Osteoblast (primary cell): ENCODE results near the gene SHISA9. TPM values are rescaled to one million over a fixed set of nuclear protein-coding genes. Genes with fewer than 3 reads are reported as not detected.

ENCODE experiments used
- DNase-seq: peaks from one replicate; pipeline ENCODE4 v3.0.0; 2011; ENCODE audit warnings: low spot score, mixed read lengths; ENCODE audit not compliant: insufficient read length; ENCODE audit errors: missing footprints
- H2AFZ ChIP-seq: 2 replicates; pipeline ENCODE4 v1.6.0; 2011; ENCODE audit warnings: mild to moderate bottlenecking, low read length
- H3K27ac ChIP-seq: 2 replicates; pipeline ENCODE4 v1.5.1; 2011; ENCODE audit warnings: mild to moderate bottlenecking, low read depth, low read length, moderate library complexity
- H3K27me3 ChIP-seq: 2 replicates; pipeline ENCODE4 v1.6.0; 2012; ENCODE audit warnings: mild to moderate bottlenecking, control low read depth, inconsistent platforms, low read length, moderate library complexity; ENCODE audit not compliant: insufficient read depth
- H3K36me3 ChIP-seq: 2 replicates; pipeline ENCODE4 v1.5.1; 2011; ENCODE audit warnings: mild to moderate bottlenecking, low read length, control low read depth, moderate library complexity; ENCODE audit not compliant: insufficient read depth
- H3K4me1 ChIP-seq: 2 replicates; pipeline ENCODE4 v1.5.1; 2011; ENCODE audit warnings: mild to moderate bottlenecking, low read length, control low read depth, moderate library complexity; ENCODE audit not compliant: insufficient read depth
- H3K4me2 ChIP-seq: 2 replicates; pipeline ENCODE4 v1.6.0; 2011; ENCODE audit warnings: mild to moderate bottlenecking, low read length; ENCODE audit not compliant: insufficient read depth
- H3K4me3 ChIP-seq: fragments of 200-600 bp; sonication (generic); 3 replicates; pipeline ENCODE4 v1.5.1; 2012; ENCODE audit warnings: mild to moderate bottlenecking, low read length, inconsistent platforms; ENCODE audit not compliant: insufficient read depth
- H3K79me2 ChIP-seq: 2 replicates; pipeline ENCODE4 v1.6.0; 2012; ENCODE audit warnings: mild to moderate bottlenecking, low read length, control low read depth, inconsistent platforms; ENCODE audit not compliant: insufficient read depth
- H3K9me3 ChIP-seq: 2 replicates; pipeline ENCODE4 v1.5.1; 2011; ENCODE audit warnings: low read depth, low read length, control low read depth
- H4K20me1 ChIP-seq: 2 replicates; pipeline ENCODE4 v1.6.0; 2012; ENCODE audit warnings: mild to moderate bottlenecking, low read length, control low read depth; ENCODE audit not compliant: insufficient read depth
- total RNA-seq: library from RNA; depleted of rRNA; stranded (reverse); fragments of >200 nt; gene quantifications from 2 replicates; pipeline ENCODE4 v1.2.3, GENCODE V29; 2012
- TF ChIP-seq, protein P1 (sequence below): IDR thresholded peaks from 2 replicates; pipeline ENCODE4 v1.5.1; 2011; ENCODE audit warnings: mild to moderate bottlenecking, low read depth, low read length, moderate library complexity; ENCODE audit errors: extremely low read depth

Gene SHISA9
- total RNA-seq, 1 donor = under 0.01 TPM

DNA sequence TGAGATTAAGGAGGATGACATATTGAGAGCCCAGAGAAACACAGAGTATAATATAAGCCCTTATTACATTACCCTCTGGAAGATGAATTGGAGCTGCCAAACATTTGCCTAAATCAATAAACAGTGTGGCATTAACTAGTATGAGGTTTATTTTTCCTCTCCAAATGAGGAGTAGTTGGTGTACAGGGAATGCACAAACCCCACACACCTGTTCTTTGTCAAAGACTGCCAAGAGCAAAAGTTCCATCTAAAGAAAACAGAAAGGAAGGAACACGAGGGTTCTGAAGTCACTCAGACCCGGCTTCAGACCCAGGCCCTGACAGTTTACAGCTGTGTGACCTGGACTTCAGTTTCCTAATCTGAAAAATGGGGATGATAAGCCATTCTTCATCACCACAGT is 138.1 kb downstream of the SHISA9 start:
- Histone ChIP-seq H3K9me3 (no peaks in the 10 kb centered on the region), H3K79me2 (no peaks in the 10 kb centered on the region), H4K20me1 (no peaks in the 10 kb centered on the region), H2AFZ (no peak overlapping the region), H3K4me1 (no peaks in the 10 kb centered on the region), H3K27me3 (no peaks in the 10 kb centered on the region), H3K27ac (no peak overlapping the region), H3K4me2 (no peak overlapping the region), H3K4me3 (no peak overlapping the region), H3K36me3 (no peaks in the 10 kb centered on the region)
- no peak for DNase-seq
- TF ChIP-seq, protein P1, sequence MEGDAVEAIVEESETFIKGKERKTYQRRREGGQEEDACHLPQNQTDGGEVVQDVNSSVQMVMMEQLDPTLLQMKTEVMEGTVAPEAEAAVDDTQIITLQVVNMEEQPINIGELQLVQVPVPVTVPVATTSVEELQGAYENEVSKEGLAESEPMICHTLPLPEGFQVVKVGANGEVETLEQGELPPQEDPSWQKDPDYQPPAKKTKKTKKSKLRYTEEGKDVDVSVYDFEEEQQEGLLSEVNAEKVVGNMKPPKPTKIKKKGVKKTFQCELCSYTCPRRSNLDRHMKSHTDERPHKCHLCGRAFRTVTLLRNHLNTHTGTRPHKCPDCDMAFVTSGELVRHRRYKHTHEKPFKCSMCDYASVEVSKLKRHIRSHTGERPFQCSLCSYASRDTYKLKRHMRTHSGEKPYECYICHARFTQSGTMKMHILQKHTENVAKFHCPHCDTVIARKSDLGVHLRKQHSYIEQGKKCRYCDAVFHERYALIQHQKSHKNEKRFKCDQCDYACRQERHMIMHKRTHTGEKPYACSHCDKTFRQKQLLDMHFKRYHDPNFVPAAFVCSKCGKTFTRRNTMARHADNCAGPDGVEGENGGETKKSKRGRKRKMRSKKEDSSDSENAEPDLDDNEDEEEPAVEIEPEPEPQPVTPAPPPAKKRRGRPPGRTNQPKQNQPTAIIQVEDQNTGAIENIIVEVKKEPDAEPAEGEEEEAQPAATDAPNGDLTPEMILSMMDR = no peak

DNA sequence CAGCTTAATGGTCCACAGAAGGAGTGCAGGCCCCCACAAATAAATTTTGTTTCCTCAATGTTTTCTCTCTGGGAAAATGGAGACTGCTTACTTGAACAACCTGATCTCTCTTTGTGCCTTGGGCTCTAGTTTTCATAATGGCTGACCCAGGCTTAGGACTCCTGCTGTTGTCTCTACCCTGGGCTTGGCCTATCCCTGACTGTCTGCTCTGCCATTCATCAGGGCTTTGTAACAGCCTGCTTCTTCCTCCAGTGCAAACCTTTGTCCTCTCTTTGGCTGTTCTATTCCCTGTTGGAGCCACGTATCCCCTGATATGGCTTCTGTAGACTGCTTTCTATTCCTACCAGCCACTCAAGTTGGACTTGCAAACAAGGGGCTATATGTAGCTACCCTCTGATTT is 139.8 kb downstream of the SHISA9 start:
- no peaks in the 10 kb centered on the region for H3K36me3 ChIP-seq
- H3K27ac ChIP-seq = no peak overlapping the region
- H3K9me3 ChIP-seq = no peaks in the 10 kb centered on the region
- DNase-seq = no peak
- H3K27me3 ChIP-seq = no peaks in the 10 kb centered on the region
- H2AFZ ChIP-seq = no peak overlapping the region
- H3K4me3 ChIP-seq = no peak overlapping the region
- H3K79me2 ChIP-seq = no peaks in the 10 kb centered on the region
- TF ChIP-seq, protein P1 = no peak
- no peak overlapping the region for H3K4me2 ChIP-seq
- no peaks in the 10 kb centered on the region for H4K20me1 ChIP-seq
- H3K4me1 ChIP-seq = no peaks in the 10 kb centered on the region

DNA sequence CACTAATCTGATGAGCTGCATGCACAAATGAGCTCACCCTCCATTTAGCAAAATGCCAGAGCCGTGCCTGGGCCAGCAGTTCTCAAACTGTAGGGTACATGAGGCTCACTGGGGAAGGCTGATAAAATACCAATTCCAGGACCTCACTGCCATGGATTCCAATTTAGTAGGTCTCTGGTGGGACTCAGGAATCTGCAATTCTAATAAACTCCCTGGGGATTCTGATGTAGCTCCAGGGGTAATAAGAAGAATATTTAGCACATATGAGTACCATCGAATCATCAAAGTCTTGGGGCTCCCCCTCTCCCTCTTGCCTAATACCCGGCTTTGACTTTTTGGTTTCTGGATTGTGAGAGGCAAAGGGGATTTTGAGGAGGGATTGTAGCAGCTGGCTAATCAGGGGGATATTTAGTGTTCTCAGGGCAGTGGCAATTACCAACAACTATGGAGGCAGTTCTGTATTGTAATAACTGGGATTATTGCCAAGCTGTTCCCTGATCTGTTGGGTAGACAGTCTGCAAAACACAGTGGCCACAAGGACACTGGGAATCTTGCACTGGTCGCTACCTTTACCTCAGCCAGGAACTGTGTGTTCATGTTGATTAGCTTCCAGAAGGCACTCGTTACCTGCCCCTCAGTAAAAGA is 140.4 kb downstream of the SHISA9 start:
- H3K27ac ChIP-seq = no peak overlapping the region
- H3K36me3 ChIP-seq = no peaks in the 10 kb centered on the region
- TF ChIP-seq, protein P1 = no peak
- H3K9me3 ChIP-seq = no peaks in the 10 kb centered on the region
- no peak for DNase-seq
- H3K27me3 ChIP-seq = no peaks in the 10 kb centered on the region
- no peak overlapping the region for H3K4me2 ChIP-seq
- H4K20me1 ChIP-seq = no peaks in the 10 kb centered on the region
- H3K79me2 ChIP-seq = no peaks in the 10 kb centered on the region
- no peak overlapping the region for H2AFZ ChIP-seq
- H3K4me3 ChIP-seq = no peak overlapping the region
- H3K4me1 ChIP-seq = no peaks in the 10 kb centered on the region

DNA sequence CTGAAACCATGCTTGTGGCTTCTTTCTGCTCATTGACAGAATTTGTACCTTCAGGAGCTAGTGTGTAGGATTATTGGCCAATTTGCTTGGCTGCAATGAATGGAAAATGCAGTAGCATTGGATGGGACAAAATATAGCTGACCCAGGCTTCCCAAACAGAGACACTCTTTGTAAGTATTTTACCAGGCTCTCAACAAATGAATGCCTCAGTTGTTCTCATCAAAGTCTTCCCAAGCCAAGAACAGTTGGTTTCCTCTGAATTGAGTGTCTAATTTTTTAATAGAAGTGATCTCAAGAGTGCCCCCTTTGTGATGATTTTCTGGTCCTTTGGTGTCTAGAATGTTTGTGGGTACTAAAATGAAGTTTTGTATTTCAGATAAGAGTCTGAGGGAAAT is 140.9 kb downstream of the SHISA9 start:
- Histone ChIP-seq H4K20me1 (no peaks in the 10 kb centered on the region), H3K27ac (no peak overlapping the region), H3K4me2 (no peak overlapping the region), H3K27me3 (no peaks in the 10 kb centered on the region), H2AFZ (no peak overlapping the region), H3K4me3 (no peak overlapping the region), H3K9me3 (no peaks in the 10 kb centered on the region), H3K4me1 (no peaks in the 10 kb centered on the region), H3K36me3 (no peaks in the 10 kb centered on the region), H3K79me2 (no peaks in the 10 kb centered on the region)
- no peak for DNase-seq
- TF ChIP-seq, protein P1 = no peak
